Panc1 (cell line): ENCODE results near the gene TTBK1. TPM values are rescaled to one million over a fixed set of nuclear protein-coding genes. Genes with fewer than 3 reads are reported as not detected.

Experiments used
- ATAC-seq: fragments of 200-7000 bp; cut with Tn5 transposase; 2 replicates; pipeline ENCODE4 v1.9.1; 2020; ENCODE audit warnings: mild to moderate bottlenecking, moderate library complexity
- BruUV-seq: library from RNA; stranded (reverse); fragments of 400-500 nt; replicated peaks from 2 replicates; lab custom pipeline; 2021; lab: Mats Ljungman, UMichigan
- CTCF ChIA-PET: fragments of 300-600 bp; sonication (Branson Sonifier 250); formaldehyde crosslinking; loops from one replicate; lab custom pipeline; 2022; ENCODE audit warnings: antibody characterized with exemption; lab: Charles Lee
- POLR2A ChIA-PET: fragments of 300-600 bp; sonication (Branson Sonifier 250); formaldehyde crosslinking; loops from one replicate; lab custom pipeline; 2022; ENCODE audit warnings: antibody characterized with exemption; lab: Charles Lee
- DNase-seq: peaks from one replicate; pipeline ENCODE4 v3.0.0-alpha.2; 2010; ENCODE audit warnings: low read depth, low spot score
- H3K27ac ChIP-seq: 2 replicates; pipeline ENCODE4 v1.5.1; 2011; ENCODE audit warnings: mild to moderate bottlenecking, low read length, inconsistent platforms
- H3K27me3 ChIP-seq: fragments of 200-500 bp; sonication (Bioruptor generic); 2 replicates; pipeline ENCODE4 v1.6.0; 2014; ENCODE audit warnings: low read length, inconsistent platforms; ENCODE audit not compliant: control insufficient read depth, insufficient read depth
- H3K36me3 ChIP-seq: fragments of 200-500 bp; sonication (Bioruptor generic); 2 replicates; pipeline ENCODE4 v1.5.1; 2014; ENCODE audit warnings: inconsistent platforms, mild to moderate bottlenecking, low read length, moderate library complexity; ENCODE audit not compliant: control insufficient read depth, insufficient read depth
- H3K4me1 ChIP-seq: 2 replicates; pipeline ENCODE4 v1.5.1; 2011; ENCODE audit warnings: inconsistent platforms, mild to moderate bottlenecking, low read length, moderate library complexity; ENCODE audit not compliant: control insufficient read depth, insufficient read depth
- H3K4me3 ChIP-seq, 2 experiments: 2 replicates each; pipeline ENCODE4 v1.5.1; 2011 to 2012; ENCODE audit warnings: low read depth in 2 of 2, low read length in 2 of 2, mild to moderate bottlenecking in 2 of 2, inconsistent platforms in 1 of 2, moderate library complexity in 1 of 2
- H3K9me3 ChIP-seq: fragments of 200-500 bp; sonication (Bioruptor generic); 2 replicates; pipeline ENCODE4 v1.5.1; 2014; ENCODE audit warnings: low read depth, mild to moderate bottlenecking, inconsistent platforms, low read length, moderate library complexity; ENCODE audit not compliant: control insufficient read depth, insufficient read depth
- POLR2AphosphoS5 ChIP-seq: IDR thresholded peaks from 2 replicates; pipeline ENCODE4 v1.6.1; 2012; ENCODE audit warnings: mild to moderate bottlenecking, low read depth, low read length, moderate library complexity
- SIN3A ChIP-seq: IDR thresholded peaks from 2 replicates; pipeline ENCODE4 v1.6.1; 2012; ENCODE audit warnings: low read depth, mild to moderate bottlenecking, low read length, moderate library complexity, borderline replicate concordance; ENCODE audit not compliant: insufficient read depth
- TCF7L2 ChIP-seq: IDR thresholded peaks from 2 replicates; pipeline ENCODE4 v1.6.1; 2011; ENCODE audit warnings: mild to moderate bottlenecking, low read depth, low read length, inconsistent platforms
- in situ Hi-C: cut with HindIII; loops from 2 replicates; pipeline ENCODE4 v1.10.0; 2016; ENCODE audit warnings: low sequenced_read_pairs, low pct_unique_long_range_greater_than_20kb
- intact Hi-C: fragments of 100-400 bp; cut with micrococcal nuclease; formaldehyde crosslinking; loops from one replicate; pipeline ENCODE4 v1.10.0; 2022; ENCODE audit not compliant: unreplicated experiment
- total RNA-seq: library from RNA; stranded (reverse); gene quantifications from one replicate; pipeline ENCODE4 v1.2.1, GENCODE V29; 2021; ENCODE audit not compliant: unreplicated experiment
- TF ChIP-seq, protein P1 (sequence below), 2 experiments: IDR thresholded peaks; 2 replicates each; pipeline ENCODE4 v1.6.1; 2011 to 2012; ENCODE audit warnings: low read depth in 2 of 2, control low read depth in 1 of 2, low read length in 1 of 2, mild to moderate bottlenecking in 1 of 2, moderate library complexity in 1 of 2; ENCODE audit not compliant: insufficient read depth in 1 of 2
- TF ChIP-seq, protein P2 (sequence below): fragments of 450-650 bp; IDR thresholded peaks from 2 replicates; pipeline ENCODE4 v1.5.1; 2017; ENCODE audit warnings: mild to moderate bottlenecking

TTBK1 gene
- total RNA-seq, 1 experiment from 2014 or later: 0.10 TPM

GRCh38 chr6:43276577-43277305 is 33.5 kb downstream of the TTBK1 start:
- H3K4me1 ChIP-seq: no peaks in the 10 kb centered on the region
- POLR2A ChIA-PET: no interaction called here
- TF ChIP-seq, protein P1, sequence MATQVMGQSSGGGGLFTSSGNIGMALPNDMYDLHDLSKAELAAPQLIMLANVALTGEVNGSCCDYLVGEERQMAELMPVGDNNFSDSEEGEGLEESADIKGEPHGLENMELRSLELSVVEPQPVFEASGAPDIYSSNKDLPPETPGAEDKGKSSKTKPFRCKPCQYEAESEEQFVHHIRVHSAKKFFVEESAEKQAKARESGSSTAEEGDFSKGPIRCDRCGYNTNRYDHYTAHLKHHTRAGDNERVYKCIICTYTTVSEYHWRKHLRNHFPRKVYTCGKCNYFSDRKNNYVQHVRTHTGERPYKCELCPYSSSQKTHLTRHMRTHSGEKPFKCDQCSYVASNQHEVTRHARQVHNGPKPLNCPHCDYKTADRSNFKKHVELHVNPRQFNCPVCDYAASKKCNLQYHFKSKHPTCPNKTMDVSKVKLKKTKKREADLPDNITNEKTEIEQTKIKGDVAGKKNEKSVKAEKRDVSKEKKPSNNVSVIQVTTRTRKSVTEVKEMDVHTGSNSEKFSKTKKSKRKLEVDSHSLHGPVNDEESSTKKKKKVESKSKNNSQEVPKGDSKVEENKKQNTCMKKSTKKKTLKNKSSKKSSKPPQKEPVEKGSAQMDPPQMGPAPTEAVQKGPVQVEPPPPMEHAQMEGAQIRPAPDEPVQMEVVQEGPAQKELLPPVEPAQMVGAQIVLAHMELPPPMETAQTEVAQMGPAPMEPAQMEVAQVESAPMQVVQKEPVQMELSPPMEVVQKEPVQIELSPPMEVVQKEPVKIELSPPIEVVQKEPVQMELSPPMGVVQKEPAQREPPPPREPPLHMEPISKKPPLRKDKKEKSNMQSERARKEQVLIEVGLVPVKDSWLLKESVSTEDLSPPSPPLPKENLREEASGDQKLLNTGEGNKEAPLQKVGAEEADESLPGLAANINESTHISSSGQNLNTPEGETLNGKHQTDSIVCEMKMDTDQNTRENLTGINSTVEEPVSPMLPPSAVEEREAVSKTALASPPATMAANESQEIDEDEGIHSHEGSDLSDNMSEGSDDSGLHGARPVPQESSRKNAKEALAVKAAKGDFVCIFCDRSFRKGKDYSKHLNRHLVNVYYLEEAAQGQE (IDR thresholded peaks at IDR 0.05; ENCODE audit: insufficient read depth in 1 of 2, low read depth in 2 of 2, low read length in 1 of 2): no peak
- no peak for TF ChIP-seq SIN3A
- TF ChIP-seq, protein P2, sequence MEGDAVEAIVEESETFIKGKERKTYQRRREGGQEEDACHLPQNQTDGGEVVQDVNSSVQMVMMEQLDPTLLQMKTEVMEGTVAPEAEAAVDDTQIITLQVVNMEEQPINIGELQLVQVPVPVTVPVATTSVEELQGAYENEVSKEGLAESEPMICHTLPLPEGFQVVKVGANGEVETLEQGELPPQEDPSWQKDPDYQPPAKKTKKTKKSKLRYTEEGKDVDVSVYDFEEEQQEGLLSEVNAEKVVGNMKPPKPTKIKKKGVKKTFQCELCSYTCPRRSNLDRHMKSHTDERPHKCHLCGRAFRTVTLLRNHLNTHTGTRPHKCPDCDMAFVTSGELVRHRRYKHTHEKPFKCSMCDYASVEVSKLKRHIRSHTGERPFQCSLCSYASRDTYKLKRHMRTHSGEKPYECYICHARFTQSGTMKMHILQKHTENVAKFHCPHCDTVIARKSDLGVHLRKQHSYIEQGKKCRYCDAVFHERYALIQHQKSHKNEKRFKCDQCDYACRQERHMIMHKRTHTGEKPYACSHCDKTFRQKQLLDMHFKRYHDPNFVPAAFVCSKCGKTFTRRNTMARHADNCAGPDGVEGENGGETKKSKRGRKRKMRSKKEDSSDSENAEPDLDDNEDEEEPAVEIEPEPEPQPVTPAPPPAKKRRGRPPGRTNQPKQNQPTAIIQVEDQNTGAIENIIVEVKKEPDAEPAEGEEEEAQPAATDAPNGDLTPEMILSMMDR: no peak
- TF ChIP-seq POLR2AphosphoS5: no peak
- no peak for TF ChIP-seq TCF7L2
- no peak overlapping the region for H3K27ac ChIP-seq
- intact Hi-C loops: no loop called here
- DNase-seq: no peak
- ATAC-seq: no peak
- H3K9me3 ChIP-seq: no peaks in the 10 kb centered on the region
- CTCF ChIA-PET: interaction anchor here (0.8 kb wide), 1 partner anchor 32 kb away, joined by 4 read pairs; the partner anchor contains the start of gene CRIP3
- H3K36me3 ChIP-seq: no peaks in the 10 kb centered on the region
- 0 out of 2 replicates have a peak, but pooled peaks cover 2% of the 10 kb centered on the region for H3K27me3 ChIP-seq
- no peak overlapping the region for H3K4me3 ChIP-seq
- BruUV-seq: no TSS peak
- in situ Hi-C loops: no loop called here

- Histone ChIP-seq H3K36me3 (no peaks in the 10 kb centered on the region), H3K4me1 (no peaks in the 10 kb centered on the region), H3K4me3 (no peak overlapping the region), H3K9me3 (no peaks in the 10 kb centered on the region), H3K27ac (no peak overlapping the region), H3K27me3 (0 out of 2 replicates have a peak, but pooled peaks cover 2% of the 10 kb centered on the region)
- CTCF ChIA-PET: no interaction called here
- in situ Hi-C loops: no loop called here
- BruUV-seq: no TSS peak
- TF ChIP-seq, protein P2: no peak
- TF ChIP-seq POLR2AphosphoS5 (no peak), TCF7L2 (no peak), SIN3A (no peak)
- TF ChIP-seq, protein P1 (IDR thresholded peaks at IDR 0.05; ENCODE audit: insufficient read depth in 1 of 2, low read depth in 2 of 2, low read length in 1 of 2): no peak
- POLR2A ChIA-PET: no interaction called here
- intact Hi-C loops: no loop called here
- DNase-seq (no peak), ATAC-seq (no peak)
These were observed 34.0 kb downstream of the TTBK1 start for GRCh38 chr6:43277306-43277642.
